Measurements from ENCODE around the gene LRRC28.

The LRRC28 gene

DNA sequence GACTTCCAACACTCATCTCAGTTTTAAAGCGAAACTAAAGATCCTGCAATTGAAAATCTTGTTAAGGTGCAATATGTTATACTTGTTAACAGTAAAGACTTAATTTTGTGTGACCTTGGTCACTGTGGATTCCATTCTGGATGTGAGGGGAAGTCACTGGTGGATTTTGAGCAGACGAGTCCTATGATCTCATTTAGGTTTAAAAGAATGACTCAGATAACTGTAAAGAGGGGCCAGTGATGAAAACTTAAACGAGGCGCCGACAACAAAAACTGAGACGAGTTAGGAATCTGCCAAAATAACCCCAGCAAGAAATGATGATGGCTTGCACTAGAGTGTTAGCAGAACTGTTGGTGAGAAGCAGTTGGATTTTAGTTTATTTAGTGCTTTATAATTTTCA is 56.5 kb downstream of the LRRC28 start:
- no peak for DNase-seq

DNA sequence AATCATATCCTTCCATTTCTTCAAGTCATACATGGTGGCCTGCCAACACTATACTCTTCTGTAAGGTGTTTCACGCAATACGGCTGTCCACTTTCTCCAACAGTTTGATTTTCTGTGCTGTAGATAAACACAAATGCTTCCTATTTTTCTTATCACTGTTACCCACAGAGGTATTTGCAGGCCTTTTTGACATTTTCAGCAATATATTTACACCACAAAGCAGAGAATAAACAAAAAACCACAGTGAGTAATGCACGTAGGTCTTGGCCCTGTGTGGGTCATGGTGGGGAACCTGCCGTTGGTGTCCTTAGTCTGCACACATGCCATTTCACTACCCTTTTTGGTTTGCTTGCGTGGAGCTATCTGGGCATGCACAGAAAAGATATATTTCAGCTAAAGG is 59.5 kb downstream of the LRRC28 start:
- no peak for DNase-seq

- DNase-seq = no peak
These were observed 60.9 kb downstream of the LRRC28 start for GRCh38 chr15:99312228-99312627.

- no peak for DNase-seq
These were observed 61.5 kb downstream of the LRRC28 start for GRCh38 chr15:99312794-99313193.

DNA sequence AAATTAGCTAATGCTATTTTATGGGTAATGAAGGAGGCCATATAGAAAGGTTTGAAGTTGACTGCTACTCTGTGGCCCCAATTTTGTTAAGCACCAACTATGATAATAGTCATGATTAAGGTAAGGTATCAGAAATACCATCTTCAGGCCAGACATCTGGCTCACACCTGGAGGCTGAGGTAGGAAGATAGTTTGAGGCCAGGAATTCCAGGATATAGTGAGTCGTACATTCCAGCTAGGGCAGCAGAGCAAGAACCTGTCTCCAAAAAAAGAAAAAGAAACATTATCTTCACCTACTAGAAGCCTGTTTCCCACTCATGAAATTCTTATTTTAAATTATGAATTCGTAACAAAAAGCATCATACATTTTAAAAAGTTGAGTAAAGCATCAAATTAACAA is 64.4 kb downstream of the LRRC28 start:
- DNase-seq = no peak

GRCh38 chr15:99320374-99321215 is 69.3 kb downstream of the LRRC28 start:
- no peak for DNase-seq

DNA sequence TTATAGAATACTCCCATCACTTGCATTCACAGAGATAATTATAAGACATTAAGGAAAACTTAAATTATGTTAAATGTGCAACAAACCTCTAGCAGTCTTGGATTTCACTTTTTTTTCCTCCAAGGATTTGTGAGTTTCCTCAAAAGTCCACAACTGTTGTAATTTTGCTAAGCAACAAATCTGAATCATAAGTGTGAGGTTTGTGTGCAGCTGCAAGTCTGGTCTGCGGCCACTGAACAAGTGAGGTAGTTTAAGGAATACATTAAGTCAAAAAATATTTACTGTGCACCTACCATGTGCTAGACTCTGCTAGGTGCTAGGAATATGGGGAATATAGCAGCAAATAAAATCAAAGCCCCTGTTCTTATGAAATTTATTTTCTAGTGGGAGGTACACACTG is 70.2 kb downstream of the LRRC28 start:
- no peak for DNase-seq

- DNase-seq = no peak
These were observed 71.5 kb downstream of the LRRC28 start for GRCh38 chr15:99322643-99323405.

GRCh38 chr15:99324082-99324620 is 72.9 kb downstream of the LRRC28 start:
- no peak for DNase-seq

- no peak for DNase-seq
These were observed 73.4 kb downstream of the LRRC28 start for GRCh38 chr15:99324700-99325099.

GRCh38 chr15:99326235-99326634 is 75.0 kb downstream of the LRRC28 start:
- DNase-seq = no peak

DNA sequence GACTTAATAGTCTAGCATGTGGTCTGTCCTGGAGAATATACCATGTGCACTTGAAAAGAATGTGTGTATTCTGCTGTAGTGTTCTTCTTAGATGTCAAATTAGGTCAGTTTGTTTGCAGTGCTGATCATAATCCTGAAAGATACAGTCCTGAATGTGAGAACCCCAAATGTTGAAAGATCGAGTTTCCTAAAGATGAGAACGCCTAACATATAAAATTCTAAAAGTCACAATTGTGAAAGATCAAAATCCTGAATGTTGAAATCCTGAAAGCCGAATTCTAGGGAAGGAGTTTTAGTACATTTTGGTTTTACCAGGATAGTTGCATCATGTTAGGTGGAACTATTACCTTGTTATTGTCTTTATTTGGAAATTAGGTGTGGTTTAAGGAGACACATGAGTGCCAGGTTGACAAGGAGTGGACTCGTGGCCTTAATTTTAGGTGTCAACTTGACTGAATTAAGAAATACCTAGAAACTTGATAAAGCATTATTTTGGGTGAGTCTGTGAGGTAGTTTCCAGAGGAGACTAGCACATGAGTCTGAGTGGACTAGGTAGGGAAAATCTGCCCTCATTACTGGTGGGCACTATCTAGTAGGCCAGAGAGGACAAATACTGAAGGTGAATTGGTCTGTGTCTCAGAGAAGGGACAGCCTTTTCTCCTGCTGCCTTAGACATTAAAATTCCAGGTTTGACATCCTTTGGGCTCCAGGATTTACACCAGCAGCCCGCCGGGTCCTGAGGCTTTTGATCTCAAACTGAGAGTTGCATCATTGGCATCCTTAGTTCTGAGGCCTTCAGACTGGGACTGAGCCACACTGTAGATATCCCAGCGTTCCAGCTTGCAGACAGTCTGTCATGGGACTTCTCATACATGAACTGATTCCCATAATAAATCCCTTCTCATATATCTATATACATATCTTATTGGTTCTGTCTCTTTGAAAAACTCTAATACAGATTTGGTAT is 77.1 kb downstream of the LRRC28 start:
- no peak for DNase-seq

DNA sequence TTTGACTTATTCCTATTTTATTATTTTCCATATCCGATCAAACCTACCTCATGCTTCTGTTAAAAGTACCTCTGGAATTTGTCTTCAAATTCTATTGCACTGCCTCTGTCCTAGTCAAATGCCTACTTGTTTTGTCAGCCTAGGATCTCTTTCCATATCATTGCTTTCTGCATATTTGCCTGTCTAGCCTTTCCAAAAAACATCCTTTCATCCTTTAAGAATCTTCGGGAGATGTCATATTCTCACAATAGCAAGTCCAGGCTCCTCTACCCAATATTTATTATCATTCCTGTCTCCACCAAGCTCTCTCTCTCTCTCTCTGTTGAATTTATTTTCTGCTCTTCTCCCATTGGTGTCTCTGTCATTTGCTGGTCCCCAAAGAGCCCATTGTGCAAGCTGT is 80.1 kb downstream of the LRRC28 start:
- no peak for DNase-seq

- DNase-seq = no peak
These were observed 82.1 kb downstream of the LRRC28 start for GRCh38 chr15:99333413-99333812.

GRCh38 chr15:99333981-99334380 is 82.7 kb downstream of the LRRC28 start:
- no peak for DNase-seq

DNA sequence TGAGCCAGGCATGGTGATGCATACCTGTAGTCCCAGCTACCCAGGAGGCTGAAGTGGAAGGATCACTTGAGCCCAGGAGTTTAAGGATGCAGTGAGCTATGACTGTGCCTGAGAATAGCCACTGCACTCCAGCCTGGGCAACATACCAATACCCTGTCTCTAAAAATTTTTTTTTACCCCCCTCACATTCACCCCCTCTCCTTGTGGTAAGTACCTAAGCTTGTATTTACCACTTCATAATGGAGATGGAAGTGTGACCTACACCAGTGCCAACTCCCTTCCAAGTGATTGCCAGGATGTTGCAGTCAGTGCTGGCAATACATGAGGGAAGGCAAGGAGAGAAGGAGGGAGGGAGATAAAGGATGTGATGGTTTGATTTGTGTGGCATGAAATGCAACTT is 84.2 kb downstream of the LRRC28 start:
- no peak for DNase-seq

- DNase-seq = no peak
These were observed 85.5 kb downstream of the LRRC28 start for GRCh38 chr15:99336794-99337193.

DNA sequence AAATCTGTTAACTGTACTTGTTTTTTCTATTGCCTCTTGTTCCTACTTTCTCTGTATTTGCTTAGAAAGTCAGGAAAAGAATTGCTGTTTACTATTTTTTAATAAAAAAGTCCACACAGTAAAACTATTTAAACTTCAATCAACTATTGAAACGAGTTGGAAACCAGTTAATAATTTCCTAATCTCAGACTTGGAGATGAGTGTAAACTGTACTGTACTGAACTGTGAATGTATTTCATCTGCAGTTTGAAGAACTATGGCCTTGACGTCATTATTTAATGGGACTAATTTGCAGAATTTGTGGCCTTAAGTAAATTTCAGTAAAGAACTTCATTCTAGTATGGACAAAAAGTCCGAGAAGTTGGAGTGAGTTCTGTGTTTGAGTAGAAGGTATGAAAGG is 89.1 kb downstream of the LRRC28 start:
- no peak for DNase-seq

- no peak for DNase-seq
These were observed 90.5 kb downstream of the LRRC28 start for GRCh38 chr15:99341786-99342185.

- no peak for DNase-seq
These were observed 91.9 kb downstream of the LRRC28 start for GRCh38 chr15:99343208-99343607.

DNA sequence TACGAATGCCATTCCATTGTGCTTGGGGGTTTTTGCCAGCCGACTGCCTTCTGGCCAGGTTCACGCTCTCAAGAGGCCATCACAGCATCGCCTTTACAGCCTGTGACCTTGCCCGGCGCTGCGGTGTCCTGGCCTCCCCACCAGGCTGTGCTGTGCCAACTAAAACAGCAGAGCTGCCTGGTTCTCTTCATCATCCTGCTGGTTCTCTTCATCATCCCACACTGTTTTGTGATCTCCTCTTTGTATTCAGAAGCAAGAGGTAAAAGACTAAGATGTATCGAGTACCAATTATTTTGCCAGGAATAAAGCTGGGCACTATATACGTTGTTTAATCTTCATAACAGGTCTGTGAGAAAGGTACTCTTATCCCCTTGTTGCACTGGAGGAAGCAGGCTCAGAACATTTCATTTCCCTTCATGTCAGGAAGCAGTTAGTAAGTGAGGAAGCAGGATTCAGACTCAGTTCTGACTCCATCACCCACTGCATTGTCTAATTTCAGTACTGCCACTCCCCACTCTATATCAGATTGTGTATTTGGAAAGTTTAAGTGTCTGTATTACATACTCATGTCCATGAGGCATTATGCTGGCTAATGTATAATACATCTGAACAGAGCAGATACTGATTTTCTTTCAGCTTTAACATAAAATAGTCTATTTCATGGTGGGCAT is 92.7 kb downstream of the LRRC28 start:
- DNase-seq = peak; percentile 18

- DNase-seq = no peak
These were observed 93.4 kb downstream of the LRRC28 start for GRCh38 chr15:99344639-99345038.
